Endothelial cell of umbilical vein (primary cell): Measurements from ENCODE around the gene GJB4. TPM values are rescaled to one million over a fixed set of nuclear protein-coding genes. Genes with fewer than 3 reads are reported as not detected.

Experiments
- BruUV-seq: library from RNA; stranded (reverse); fragments of 400-500 nt; replicated peaks from 2 replicates; lab custom pipeline; 2021; lab: Mats Ljungman, UMichigan
- CTCF ChIA-PET: fragments of 300-600, 350-600 bp; sonication (Branson Sonifier 250); formaldehyde crosslinking; loops from one replicate; lab custom pipeline; 2021; ENCODE audit warnings: antibody characterized with exemption, inconsistent platforms; lab: Charles Lee
- POLR2A ChIA-PET: fragments of 300-600, 350-600 bp; sonication (Branson Sonifier 250); formaldehyde crosslinking; loops from one replicate; lab custom pipeline; 2021; ENCODE audit warnings: antibody characterized with exemption, inconsistent platforms; lab: Charles Lee
- DNase-seq: peaks from one replicate; pipeline ENCODE4 v3.0.0-alpha.2; 2011; ENCODE audit warnings: low read depth, low spot score
- FAIRE-seq: peaks from 2 replicates; lab custom pipeline; 2011; peaks lifted over from hg19 to GRCh38; lab: Jason Lieb, UNC
- H2AFZ ChIP-seq: 2 replicates; pipeline ENCODE4 v1.6.0; 2012; ENCODE audit warnings: low read depth, low read length, control low read depth, inconsistent platforms
- H3K27ac ChIP-seq: 2 replicates; pipeline ENCODE4 v1.5.1; 2011; ENCODE audit warnings: low read depth, mild to moderate bottlenecking, control low read depth, low read length, moderate library complexity; ENCODE audit not compliant: insufficient read depth
- H3K27me3 ChIP-seq, 2 experiments: 2 replicates each; pipeline versions ENCODE4 v1.6.0 to v1.6.1; 2011; ENCODE audit warnings: low read length in 2 of 2, mixed read lengths in 1 of 2; ENCODE audit not compliant: control insufficient read depth in 2 of 2, insufficient read depth in 2 of 2
- H3K36me3 ChIP-seq, 2 experiments: 2 replicates in 1 of 2; 3 replicates in 1 of 2; pipeline ENCODE4 v1.5.1; 2011; ENCODE audit warnings: low read length in 2 of 2, mild to moderate bottlenecking in 1 of 2, moderate library complexity in 1 of 2; ENCODE audit not compliant: control insufficient read depth in 2 of 2, insufficient read depth in 2 of 2; ENCODE audit errors: extremely low read depth in 1 of 2
- H3K4me1 ChIP-seq: 3 replicates; pipeline ENCODE4 v1.5.1; 2011; ENCODE audit warnings: mild to moderate bottlenecking, low read length; ENCODE audit not compliant: control insufficient read depth, insufficient read depth; ENCODE audit errors: extremely low read depth
- H3K4me2 ChIP-seq: 2 replicates; pipeline ENCODE4 v1.6.1; 2011; ENCODE audit warnings: low read length, control low read depth, mixed read lengths; ENCODE audit not compliant: insufficient read depth
- H3K4me3 ChIP-seq, 3 experiments: fragments of 200-600 bp in 1 of 3; sonication (generic), shearing (Covaris generic) in 1 of 3; replicated peaks in 1 of 3; 2 replicates each; pipeline ENCODE4 v1.5.1; 2011 to 2016; ENCODE audit warnings: control low read depth in 3 of 3, low read length in 3 of 3, mild to moderate bottlenecking in 2 of 3, inconsistent platforms in 1 of 3, low read depth in 1 of 3, moderate library complexity in 1 of 3; ENCODE audit not compliant: insufficient read depth in 1 of 3
- H3K79me2 ChIP-seq: 2 replicates; pipeline ENCODE4 v1.6.0; 2012; ENCODE audit warnings: low read length, inconsistent platforms; ENCODE audit not compliant: control insufficient read depth, insufficient read depth
- H3K9ac ChIP-seq: replicated peaks from 2 replicates; pipeline ENCODE3; 2011; ENCODE audit warnings: low read length, control low read depth; ENCODE audit not compliant: insufficient read depth; ENCODE audit errors: extremely low read depth
- H3K9me1 ChIP-seq: replicated peaks from 3 replicates; pipeline ENCODE4 v1.6.0; 2011; ENCODE audit warnings: mild to moderate bottlenecking, low read length; ENCODE audit not compliant: control insufficient read depth, insufficient read depth; ENCODE audit errors: extremely low read depth
- H3K9me3 ChIP-seq: replicated peaks from 2 replicates; pipeline ENCODE4 v1.5.1; 2012; ENCODE audit warnings: low read length, inconsistent platforms; ENCODE audit not compliant: control insufficient read depth, insufficient read depth
- H4K20me1 ChIP-seq: replicated peaks from 2 replicates; pipeline ENCODE3; 2011; ENCODE audit warnings: mild to moderate bottlenecking, low read length; ENCODE audit not compliant: control insufficient read depth, insufficient read depth; ENCODE audit errors: extremely low read depth
- CTCF ChIP-seq, 2 donors: IDR thresholded peaks; 1 replicate in 1 of 2; 2 replicates in 1 of 2; pipeline ENCODE4 v1.5.1; 2011; ENCODE audit warnings: low read length in 2 of 2, mild to moderate bottlenecking in 2 of 2, moderate library complexity in 2 of 2, control low read depth in 1 of 2, inconsistent platforms in 1 of 2, low read depth in 1 of 2; ENCODE audit not compliant: insufficient read depth in 1 of 2; ENCODE audit errors: extremely low read depth in 1 of 2
- EZH2 ChIP-seq: IDR thresholded peaks from 2 replicates; pipeline ENCODE4 v1.6.1; 2012; ENCODE audit warnings: borderline replicate concordance, low read depth, mild to moderate bottlenecking, moderate library complexity, low read length, inconsistent platforms; ENCODE audit not compliant: severe bottlenecking
- FOS ChIP-seq: IDR thresholded peaks from 2 replicates; pipeline ENCODE4 v1.6.1; 2011; ENCODE audit warnings: mild to moderate bottlenecking, low read length, moderate library complexity, borderline replicate concordance; ENCODE audit not compliant: insufficient read depth
- GATA2 ChIP-seq: IDR thresholded peaks from 2 replicates; pipeline ENCODE4 v1.7.0; 2011; ENCODE audit warnings: low read depth, mild to moderate bottlenecking, moderate library complexity, mixed read lengths, low read length; ENCODE audit not compliant: insufficient read length, insufficient read depth
- JUN ChIP-seq: IDR thresholded peaks from 2 replicates; pipeline ENCODE4 v1.6.1; 2011; ENCODE audit warnings: borderline replicate concordance, low read depth; ENCODE audit not compliant: insufficient read length, insufficient read depth
- MYC ChIP-seq: IDR thresholded peaks from one replicate; pipeline ENCODE4 v1.6.1; 2011; ENCODE audit warnings: mild to moderate bottlenecking, low read depth, low read length
- POLR2A ChIP-seq: IDR thresholded peaks from 2 replicates; pipeline ENCODE4 v1.6.1; 2012; ENCODE audit warnings: low read depth, mild to moderate bottlenecking, control low read depth, low read length
- POLR2AphosphoS5 ChIP-seq: IDR thresholded peaks from 2 replicates; pipeline ENCODE4 v1.6.1; 2012; ENCODE audit warnings: low read depth, mild to moderate bottlenecking, control low read depth, low read length, moderate library complexity; ENCODE audit not compliant: insufficient read depth
- dilution Hi-C: fragments of 300-500 bp; cut with MboI; formaldehyde crosslinking; loops from one replicate; pipeline ENCODE4 v1.15.0; 2019; ENCODE audit warnings: low sequenced_read_pairs; ENCODE audit not compliant: extremely low pct_ligation_motif_present
- intact Hi-C: fragments of 100-400 bp; cut with micrococcal nuclease; formaldehyde crosslinking; loops from one replicate; pipeline ENCODE4 v1.10.0; 2022
- polyA plus RNA-seq, 4 experiments: library from polyadenylated mRNA; depleted of rRNA in 3 of 4; stranded (reverse) in 3 of 4; unstranded in 1 of 4; fragments of >200 nt; gene quantifications; 2 replicates each; pipeline versions ENCODE4 v1.2.1 to v1.2.3, GENCODE V29; 2011 to 2012; ENCODE audit warnings: missing spikeins in 1 of 4
- total RNA-seq: library from RNA; stranded (reverse); gene quantifications from 2 replicates; pipeline ENCODE4 v1.2.3, GENCODE V29; 2021
- TF ChIP-seq, protein P1 (sequence below): IDR thresholded peaks from 2 replicates; pipeline ENCODE4 v1.6.1; 2011; ENCODE audit not compliant: insufficient read depth, insufficient read length

The GJB4 gene
- total and polyA plus RNA-seq, 2 donors (not counting 3 experiments of a cell fraction or from before 2014, with no cell fraction given) = not detected

DNA sequence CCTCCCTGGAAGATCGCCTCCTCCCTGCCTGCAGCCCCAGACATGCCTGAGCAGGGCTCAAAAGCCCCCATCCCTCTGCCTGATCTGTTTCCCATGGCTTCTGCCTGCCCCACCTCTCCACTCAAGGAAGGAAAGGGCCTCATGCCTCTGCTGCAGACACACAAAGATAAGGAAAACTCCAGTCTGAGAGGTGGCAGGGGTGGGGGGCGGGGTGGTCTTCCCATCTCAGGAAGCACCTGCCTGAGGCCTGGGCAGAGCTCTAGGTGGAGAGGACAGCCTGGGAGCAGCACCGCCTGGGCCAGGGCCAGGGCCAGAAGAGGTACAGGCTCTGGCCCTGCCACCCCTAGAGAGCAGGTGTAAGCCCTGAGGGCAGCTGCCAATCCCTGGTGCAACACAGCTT, 17.4 kb downstream of the GJB4 start:
- ChIA-PET POLR2A (no interaction called here), CTCF (interaction anchor here (1.3 to 1.4 kb wide), 2 partner anchors 9 to 76 kb away, joined by 4 to 6 read pairs; no protein-coding TSS in a partner anchor)
- H3K4me1 ChIP-seq = no peaks in the 10 kb centered on the region
- H3K9ac ChIP-seq = no peak overlapping the region
- no peaks in the 10 kb centered on the region for H3K79me2 ChIP-seq
- no peaks in the 10 kb centered on the region for H3K9me3 ChIP-seq
- BruUV-seq = no TSS peak
- intact Hi-C loops (no loop called here), dilution Hi-C loops (no loop called here)
- H3K27ac ChIP-seq = no peak overlapping the region
- no peak overlapping the region for H3K4me2 ChIP-seq
- no peaks in the 10 kb centered on the region for H4K20me1 ChIP-seq
- no peak overlapping the region for H2AFZ ChIP-seq
- peaks cover 19% of the 10 kb centered on the region in 2 experiments for H3K27me3 ChIP-seq
- H3K4me3 ChIP-seq = no peak overlapping the region
- H3K9me1 ChIP-seq = no peaks in the 10 kb centered on the region
- H3K36me3 ChIP-seq = no peaks in the 10 kb centered on the region
- TF ChIP-seq JUN (no peak), POLR2AphosphoS5 (no peak), FOS (no peak), GATA2 (no peak), CTCF (IDR thresholded peaks at IDR 0.05; ENCODE audit: extremely low read depth in 1 of 2, insufficient read depth in 1 of 2, low read depth in 1 of 2, low read length in 2 of 2) (no peak), MYC (no peak), EZH2 (no peak), POLR2A (no peak)
- TF ChIP-seq, protein P1, sequence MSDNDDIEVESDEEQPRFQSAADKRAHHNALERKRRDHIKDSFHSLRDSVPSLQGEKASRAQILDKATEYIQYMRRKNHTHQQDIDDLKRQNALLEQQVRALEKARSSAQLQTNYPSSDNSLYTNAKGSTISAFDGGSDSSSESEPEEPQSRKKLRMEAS = no peak
- FAIRE-seq = no peak
- DNase-seq = no peak
